ENCODE measurements around the gene ARL6IP4.

Gene ARL6IP4

GRCh38 chr12:122942637-122943036 lies 37.8 kb upstream of the ARL6IP4 start:
- no peak for TF ChIP-seq CTCF (IDR thresholded peaks at IDR 0.05; ENCODE audit: insufficient read depth, low read depth, low read length, missing control alignments)
- DNase-seq (ENCODE audit: low read depth): no peak
- no peak overlapping the region for H3K4me3 ChIP-seq (ENCODE audit: low read length)

- DNase-seq (ENCODE audit: low read depth): no peak
- no peak overlapping the region for H3K4me3 ChIP-seq (ENCODE audit: low read length)
- no peak for TF ChIP-seq CTCF (IDR thresholded peaks at IDR 0.05; ENCODE audit: insufficient read depth, low read depth, low read length, missing control alignments)
These were observed 37.3 kb upstream of the ARL6IP4 start for GRCh38 chr12:122943196-122943595.

GRCh38 chr12:122944605-122945592 lies 35.6 kb upstream of the ARL6IP4 start:
- no peak overlapping the region for H3K4me3 ChIP-seq (ENCODE audit: low read length)
- peak; percentile 33 for DNase-seq (ENCODE audit: low read depth)
- no peak for TF ChIP-seq CTCF (IDR thresholded peaks at IDR 0.05; ENCODE audit: insufficient read depth, low read depth, low read length, missing control alignments)

- no peak overlapping the region for H3K4me3 ChIP-seq (ENCODE audit: low read length)
- peak; percentile 100 for DNase-seq (ENCODE audit: low read depth)
- TF ChIP-seq CTCF (IDR thresholded peaks at IDR 0.05; ENCODE audit: insufficient read depth, low read depth, low read length, missing control alignments): peak; percentile 67
These were observed 33.7 kb upstream of the ARL6IP4 start for GRCh38 chr12:122946690-122947341.

GRCh38 chr12:122947352-122947792 lies 33.1 kb upstream of the ARL6IP4 start:
- no peak for DNase-seq (ENCODE audit: low read depth)
- TF ChIP-seq CTCF (IDR thresholded peaks at IDR 0.05; ENCODE audit: insufficient read depth, low read depth, low read length, missing control alignments): no peak
- H3K4me3 ChIP-seq (ENCODE audit: low read length): no peak overlapping the region

GRCh38 chr12:122948605-122949004 lies 31.9 kb upstream of the ARL6IP4 start:
- TF ChIP-seq CTCF (IDR thresholded peaks at IDR 0.05; ENCODE audit: insufficient read depth, low read depth, low read length, missing control alignments): no peak
- no peak for DNase-seq (ENCODE audit: low read depth)
- H3K4me3 ChIP-seq (ENCODE audit: low read length): no peak overlapping the region

Data from epithelial cell of esophagus (primary cell).